Gastrocnemius medialis (tissue), 4 donors: ENCODE results near the gene ESPNL. TPM values are rescaled to one million over a fixed set of nuclear protein-coding genes. Genes with fewer than 3 reads are reported as not detected.
A peak's percentile ranks its signal among the peaks of the same experiment; 100 is the strongest.

Source experiments
- ATAC-seq, 2 donors: fragments of 150-250 bp; one replicate each; pipeline ENCODE4 v1.9.1; 2016
- DNase-seq, 2 donors: peaks; one replicate each; pipeline ENCODE4 v3.0.0-alpha.2; 2019
- H3K27ac ChIP-seq, 4 donors: fragments of 200-600 bp; sonication (generic); 1 replicate in 1 of 4; 2 replicates in 3 of 4; pipeline ENCODE4 v1.5.1; 2016 to 2018; ENCODE audit warnings: mild to moderate bottlenecking in 2 of 4, moderate library complexity in 1 of 4
- H3K27me3 ChIP-seq, 3 donors: fragments of 200-600 bp; sonication (generic) in 2 of 3; 1 replicate in 1 of 3; 2 replicates in 2 of 3; pipeline versions ENCODE4 v1.5.1 to v1.6.0; 2016 to 2019; ENCODE audit warnings: mild to moderate bottlenecking in 1 of 3, moderate library complexity in 1 of 3
- H3K36me3 ChIP-seq, 2 donors: fragments of 200-600 bp; sonication (generic) in 1 of 2; one replicate each; pipeline ENCODE4 v1.5.1; 2017 to 2018
- H3K4me1 ChIP-seq, 2 donors: fragments of 200-600 bp; sonication (generic) in 1 of 2; one replicate each; pipeline ENCODE4 v1.5.1; 2016 to 2017; ENCODE audit warnings: mild to moderate bottlenecking in 2 of 2
- H3K4me3 ChIP-seq, 4 donors: fragments of 200-600 bp; sonication (generic) in 3 of 4; 1 replicate in 1 of 4; 2 replicates in 3 of 4; pipeline ENCODE4 v1.5.1; 2016 to 2019; ENCODE audit warnings: mild to moderate bottlenecking in 2 of 4
- H3K9me3 ChIP-seq, 3 donors: fragments of 200-600 bp; sonication (generic) in 2 of 3; 1 replicate in 1 of 3; 2 replicates in 2 of 3; pipeline ENCODE4 v1.5.1; 2016 to 2019
- POLR2A ChIP-seq, 2 donors: fragments of 450-650 bp; IDR thresholded peaks; one replicate each; pipeline ENCODE4 v1.6.1; 2017; ENCODE audit warnings: antibody characterized with exemption in 2 of 2, mild to moderate bottlenecking in 2 of 2, moderate library complexity in 2 of 2
- in situ Hi-C, 4 donors: fragments of 200-750 bp; cut with MboI; loops; one replicate each; pipeline versions ENCODE4 v1.15.0 to v1.8.0; 2017; ENCODE audit warnings: low sequenced_read_pairs in 4 of 4
- intact Hi-C: fragments of 100-400 bp; cut with DNase I; formaldehyde crosslinking; loops from one replicate; pipeline ENCODE4 v1.15.1; 2023; ENCODE audit warnings: low total_unique reads
- total RNA-seq, 4 donors: library from RNA; depleted of rRNA; stranded (reverse); fragments of >200 nt; gene quantifications; one replicate each; pipeline versions ENCODE4 v1.1.0 to v1.2.3, GENCODE V29; 2016
- TF ChIP-seq, protein P1 (sequence below), 5 experiments: fragments of 450-650 bp in 3 of 5; fragments of 200-600 bp in 2 of 5; sonication (generic) in 2 of 5; IDR thresholded peaks in 4 of 5; conservative IDR thresholded peaks in 1 of 5; 1 replicate in 4 of 5; 2 replicates in 1 of 5; pipeline ENCODE4 v1.5.1; 2016 to 2019; ENCODE audit warnings: antibody characterized with exemption in 5 of 5, mild to moderate bottlenecking in 3 of 5, moderate library complexity in 3 of 5

Gene ESPNL
- total RNA-seq, 4 donors from 2014 or later, result 0.11 TPM; not detected in 3

DNA sequence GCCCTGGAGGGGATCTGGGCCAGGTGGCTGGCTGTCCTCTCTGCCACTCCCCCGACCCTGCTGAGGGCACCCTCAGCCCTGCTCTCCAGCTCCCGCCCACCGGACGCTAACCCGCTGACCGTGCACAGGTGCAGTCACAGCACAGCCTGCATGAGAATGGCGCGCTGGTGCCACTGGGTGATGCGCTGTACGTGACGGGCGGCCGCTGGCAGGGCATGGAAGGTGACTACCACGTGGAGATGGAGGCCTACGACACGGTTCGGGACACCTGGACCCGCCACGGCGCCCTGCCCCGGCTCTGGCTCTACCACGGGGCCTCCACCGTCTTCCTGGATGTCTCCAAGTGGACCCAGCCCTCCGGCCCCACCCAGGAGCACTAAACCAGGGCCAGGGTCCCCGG is 50.5 kb downstream of the ESPNL start:
- peaks cover 0 to 29% of the 10 kb centered on the region in 2 donors for H3K36me3 ChIP-seq
- peaks cover 35 to 37% of the 10 kb centered on the region in 2 donors for H3K4me1 ChIP-seq
- intact Hi-C loops (no loop called here), in situ Hi-C loops (no loop called here)
- ATAC-seq, result no peak
- no peak overlapping the region for H3K4me3 ChIP-seq
- TF ChIP-seq POLR2A (IDR thresholded peaks at IDR 0.05), result no peak
- TF ChIP-seq, protein P1, sequence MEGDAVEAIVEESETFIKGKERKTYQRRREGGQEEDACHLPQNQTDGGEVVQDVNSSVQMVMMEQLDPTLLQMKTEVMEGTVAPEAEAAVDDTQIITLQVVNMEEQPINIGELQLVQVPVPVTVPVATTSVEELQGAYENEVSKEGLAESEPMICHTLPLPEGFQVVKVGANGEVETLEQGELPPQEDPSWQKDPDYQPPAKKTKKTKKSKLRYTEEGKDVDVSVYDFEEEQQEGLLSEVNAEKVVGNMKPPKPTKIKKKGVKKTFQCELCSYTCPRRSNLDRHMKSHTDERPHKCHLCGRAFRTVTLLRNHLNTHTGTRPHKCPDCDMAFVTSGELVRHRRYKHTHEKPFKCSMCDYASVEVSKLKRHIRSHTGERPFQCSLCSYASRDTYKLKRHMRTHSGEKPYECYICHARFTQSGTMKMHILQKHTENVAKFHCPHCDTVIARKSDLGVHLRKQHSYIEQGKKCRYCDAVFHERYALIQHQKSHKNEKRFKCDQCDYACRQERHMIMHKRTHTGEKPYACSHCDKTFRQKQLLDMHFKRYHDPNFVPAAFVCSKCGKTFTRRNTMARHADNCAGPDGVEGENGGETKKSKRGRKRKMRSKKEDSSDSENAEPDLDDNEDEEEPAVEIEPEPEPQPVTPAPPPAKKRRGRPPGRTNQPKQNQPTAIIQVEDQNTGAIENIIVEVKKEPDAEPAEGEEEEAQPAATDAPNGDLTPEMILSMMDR (IDR thresholded peaks at IDR 0.05 in 4 of 5, conservative IDR thresholded peaks at IDR 0.05 in 1 of 5), result no peak
- DNase-seq, result no peak
- H3K27ac ChIP-seq, result peak overlapping the region; percentile 74 to 100 (median 98)
- no peaks in the 10 kb centered on the region for H3K9me3 ChIP-seq
- no peaks in the 10 kb centered on the region for H3K27me3 ChIP-seq

DNA sequence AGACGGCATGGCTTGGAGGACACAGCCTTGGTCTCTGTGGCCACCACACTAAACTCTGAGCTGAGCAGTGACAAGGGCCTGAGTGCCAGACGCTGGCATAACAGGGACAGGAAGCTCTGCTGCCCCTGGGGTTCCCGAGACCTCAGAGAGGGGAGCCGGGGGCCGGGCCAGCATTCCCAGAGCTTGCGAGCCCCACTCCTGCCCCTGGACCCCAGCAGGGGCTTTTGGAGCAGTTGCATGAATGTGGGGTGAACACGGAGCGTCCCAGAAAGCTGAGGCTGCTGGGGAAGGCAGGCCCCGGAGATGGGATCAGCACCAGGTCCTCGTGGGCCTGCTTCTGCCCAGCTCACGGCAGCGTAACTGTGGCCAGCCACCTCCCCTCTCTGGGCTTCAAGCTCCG is 51.1 kb downstream of the ESPNL start:
- ATAC-seq (no peak), DNase-seq (no peak)
- peak overlapping the region in 3 of 4 donors; percentile 96 to 100 (median 99) for H3K27ac ChIP-seq
- no peaks in the 10 kb centered on the region for H3K27me3 ChIP-seq
- peaks cover 0 to 24% of the 10 kb centered on the region in 2 donors for H3K36me3 ChIP-seq
- no peaks in the 10 kb centered on the region for H3K9me3 ChIP-seq
- H3K4me3 ChIP-seq, result no peak overlapping the region
- peaks cover 35 to 39% of the 10 kb centered on the region in 2 donors for H3K4me1 ChIP-seq
- intact Hi-C loops, result no loop called here
- in situ Hi-C loops, result no loop called here
- no peak for TF ChIP-seq POLR2A (IDR thresholded peaks at IDR 0.05)
- TF ChIP-seq, protein P1 (IDR thresholded peaks at IDR 0.05 in 4 of 5, conservative IDR thresholded peaks at IDR 0.05 in 1 of 5), result no peak

DNA sequence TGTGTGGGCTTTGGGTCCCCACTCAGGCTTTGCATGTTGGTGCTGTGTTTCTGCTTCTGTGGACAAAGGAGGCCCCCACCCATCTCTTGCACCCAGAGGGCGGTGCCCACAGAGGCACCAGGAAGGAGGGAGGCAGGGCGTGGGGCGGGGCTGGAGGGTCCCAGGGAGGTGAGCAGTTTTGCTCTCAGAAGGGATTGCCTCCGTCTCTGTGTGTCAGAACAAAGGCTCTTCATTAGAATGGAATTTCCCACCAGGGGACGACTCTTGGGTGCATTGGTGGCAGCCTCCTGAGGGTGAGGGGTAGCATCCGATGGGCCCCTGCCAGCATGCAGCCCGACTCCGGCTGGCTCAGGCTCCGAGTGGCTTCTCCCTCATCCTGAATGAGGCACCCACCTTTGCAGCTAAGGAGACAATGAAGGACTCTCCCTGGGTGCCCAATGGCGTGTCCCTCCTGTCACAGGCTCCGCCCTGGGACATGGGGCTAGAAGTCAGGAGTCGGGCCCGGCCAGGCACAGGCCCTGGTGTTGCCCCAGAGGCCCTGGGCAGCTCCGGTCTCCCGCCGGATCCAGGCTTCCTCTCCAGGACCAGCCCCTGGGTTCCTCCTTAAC is 51.6 kb downstream of the ESPNL start:
- in situ Hi-C loops, result no loop called here
- Histone ChIP-seq H3K27me3 (no peaks in the 10 kb centered on the region), H3K36me3 (peaks cover 0 to 19% of the 10 kb centered on the region in 2 donors), H3K4me1 (peaks cover 35 to 39% of the 10 kb centered on the region in 2 donors), H3K4me3 (no peak overlapping the region), H3K9me3 (no peaks in the 10 kb centered on the region), H3K27ac (peak overlapping the region in 3 of 4 donors; percentile 96 to 100 (median 99))
- no peak for DNase-seq
- no peak for ATAC-seq
- TF ChIP-seq, protein P1 (IDR thresholded peaks at IDR 0.05 in 4 of 5, conservative IDR thresholded peaks at IDR 0.05 in 1 of 5), result no peak
- no peak for TF ChIP-seq POLR2A (IDR thresholded peaks at IDR 0.05)
- intact Hi-C loops, result no loop called here

DNA sequence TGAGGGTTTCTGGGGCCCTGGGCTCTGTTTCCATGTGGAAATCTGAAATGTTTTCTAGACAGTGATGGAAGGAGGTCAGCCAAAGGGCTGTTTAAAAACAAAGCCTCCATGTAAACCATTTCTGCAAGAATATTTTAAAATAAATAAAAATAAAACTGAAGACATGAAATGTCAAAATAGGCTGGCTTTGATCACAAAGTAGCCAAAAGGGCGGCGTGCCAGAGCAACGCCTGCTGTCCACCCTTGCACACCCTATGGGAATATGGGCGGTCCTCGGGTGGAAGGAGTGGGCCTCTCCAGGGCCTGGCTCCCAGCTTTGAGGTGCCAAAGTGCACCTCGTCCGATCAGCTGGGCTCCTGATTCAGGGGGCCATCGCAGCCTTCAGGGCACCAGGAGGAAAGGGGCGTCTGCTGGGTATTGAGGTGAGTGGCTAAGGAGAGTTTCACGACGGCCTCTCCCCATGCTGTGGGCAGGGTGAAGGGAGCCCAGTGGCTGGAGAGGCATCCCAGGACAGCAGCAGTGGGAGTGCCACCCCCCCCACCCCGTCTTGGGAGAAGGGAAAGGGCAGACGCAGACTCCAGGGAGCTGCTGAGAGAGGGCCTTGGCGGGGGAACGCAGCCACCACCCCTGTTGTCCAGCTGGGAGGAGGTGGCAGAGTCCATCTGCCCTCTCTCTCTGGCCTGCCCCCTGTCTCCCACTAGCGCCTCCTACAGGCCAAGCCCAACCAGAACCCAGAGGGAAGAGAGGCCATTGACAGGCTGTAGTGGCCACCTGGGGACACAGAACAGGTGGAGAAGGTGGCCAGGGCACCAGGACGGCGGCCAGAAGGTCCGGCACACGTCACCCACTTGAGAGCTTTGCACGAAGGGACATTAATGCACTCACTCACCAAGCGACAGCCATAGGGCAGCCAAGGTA is 52.9 kb downstream of the ESPNL start:
- no peak overlapping the region for H3K4me3 ChIP-seq
- peak overlapping the region in 3 of 4 donors; percentile 36 to 100 (median 99) for H3K27ac ChIP-seq
- H3K27me3 ChIP-seq, result peaks cover 0 to 3% (median 0%) of the 10 kb centered on the region in 3 donors
- TF ChIP-seq POLR2A (IDR thresholded peaks at IDR 0.05), result no peak
- TF ChIP-seq, protein P1 (IDR thresholded peaks at IDR 0.05 in 4 of 5, conservative IDR thresholded peaks at IDR 0.05 in 1 of 5), result peak in 3 of 5 experiments; percentile 36 to 54 (median 41)
- in situ Hi-C loops (no loop called here), intact Hi-C loops (no loop called here)
- ATAC-seq (no peak), DNase-seq (no peak)
- peaks cover 0 to 10% of the 10 kb centered on the region in 2 donors for H3K36me3 ChIP-seq
- peaks cover 35 to 39% of the 10 kb centered on the region in 2 donors for H3K4me1 ChIP-seq
- H3K9me3 ChIP-seq, result no peaks in the 10 kb centered on the region
